NCI-H345 treated with DMSO at 0.1 percent for 48 hours (cell line): ENCODE measurements around the gene TRAF7.

ENCODE experiments used
- DNase-seq: peaks from one replicate; lab custom pipeline; 2025; ENCODE audit not compliant: unreplicated experiment; lab: John Stamatoyannopoulos, UW

The TRAF7 gene

GRCh38 chr16:2163211-2163881 is 7.8 kb downstream of the TRAF7 start:
- DNase-seq = no peak

- DNase-seq = no peak
Observed at GRCh38 chr16:2165861-2166260, 10.3 kb downstream of the TRAF7 start.

- DNase-seq = no peak
Observed at GRCh38 chr16:2166263-2167067, 10.9 kb downstream of the TRAF7 start.

GRCh38 chr16:2167068-2167638 is 11.6 kb downstream of the TRAF7 start:
- DNase-seq = no peak

- no peak for DNase-seq
Observed at GRCh38 chr16:2170080-2170479, 14.5 kb downstream of the TRAF7 start.

- no peak for DNase-seq
Observed at GRCh38 chr16:2170587-2171435, 15.2 kb downstream of the TRAF7 start.

- no peak for DNase-seq
Observed at GRCh38 chr16:2171601-2172178, 16.1 kb downstream of the TRAF7 start.

GRCh38 chr16:2172688-2173335 is 17.2 kb downstream of the TRAF7 start:
- no peak for DNase-seq

- DNase-seq = no peak
Observed at GRCh38 chr16:2173366-2173765, 17.8 kb downstream of the TRAF7 start.

GRCh38 chr16:2173916-2174315 is 18.3 kb downstream of the TRAF7 start:
- DNase-seq = no peak

GRCh38 chr16:2174396-2175131 is 19.0 kb downstream of the TRAF7 start:
- DNase-seq = no peak

- no peak for DNase-seq
Observed at GRCh38 chr16:2175454-2175853, 19.9 kb downstream of the TRAF7 start.

GRCh38 chr16:2176047-2176446 is 20.5 kb downstream of the TRAF7 start:
- DNase-seq = no peak

- no peak for DNase-seq
Observed at GRCh38 chr16:2177101-2177500, 21.5 kb downstream of the TRAF7 start.

GRCh38 chr16:2177561-2177960 is 22.0 kb downstream of the TRAF7 start:
- no peak for DNase-seq

- no peak for DNase-seq
Observed at GRCh38 chr16:2178321-2179106, 22.9 kb downstream of the TRAF7 start.

- DNase-seq = no peak
Observed at GRCh38 chr16:2179107-2179501, 23.5 kb downstream of the TRAF7 start.

- DNase-seq = no peak
Observed at GRCh38 chr16:2179576-2179975, 24.0 kb downstream of the TRAF7 start.

GRCh38 chr16:2180461-2180860 is 24.9 kb downstream of the TRAF7 start:
- no peak for DNase-seq
